Natural killer cell treated with Interleukin-12 subunit alpha and Interleukin-12 subunit beta and Interleukin-15 and Interleukin-18, amount 100 ng/mL, for 72 hours (primary cell): Measurements from ENCODE around the gene CDK11B. TPM values are rescaled to one million over a fixed set of nuclear protein-coding genes. Genes with fewer than 3 reads are reported as not detected.
"Not testable (repeated sequence)": the region's sequence is repeated elsewhere in the genome, so short reads cannot be mapped to it uniquely, and the experiment has no call there.

Source experiments
- ATAC-seq, 2 donors: fragments of 150-1000 bp; cut with Tn5 transposase in 1 of 2; sonication (Bioruptor Pico), chemical (Tn5 transposase) in 1 of 2; 2 replicates each; pipeline ENCODE4 v1.10.0; 2021
- DNase-seq: peaks from one replicate; pipeline ENCODE4 v3.0.0; 2022; ENCODE audit warnings: low spot score
- H3K27ac Mint-ChIP-seq, 2 donors: 1 replicate in 1 of 2; 2 replicates in 1 of 2; pipeline ENCODE4 v1.8.0; 2022; ENCODE audit warnings: mixed read lengths in 2 of 2, mild to moderate bottlenecking in 1 of 2, moderate library complexity in 1 of 2
- H3K27me3 Mint-ChIP-seq, 2 donors: 1 replicate in 1 of 2; 2 replicates in 1 of 2; pipeline ENCODE4 v1.8.0; 2022; ENCODE audit warnings: mixed read lengths in 2 of 2
- H3K36me3 Mint-ChIP-seq: one replicate; pipeline ENCODE4 v1.8.0; 2022; ENCODE audit warnings: mixed read lengths
- H3K4me1 Mint-ChIP-seq, 2 donors: 1 replicate in 1 of 2; 2 replicates in 1 of 2; pipeline ENCODE4 v1.8.0; 2022; ENCODE audit warnings: low read depth in 2 of 2, mixed read lengths in 2 of 2, mild to moderate bottlenecking in 1 of 2
- H3K4me3 Mint-ChIP-seq: one replicate; pipeline ENCODE4 v1.8.0; 2022; ENCODE audit warnings: mixed read lengths
- H3K9me3 Mint-ChIP-seq: 2 replicates; pipeline ENCODE4 v1.8.0; 2022; ENCODE audit warnings: mixed read lengths
- total RNA-seq, 2 donors: library from RNA; stranded (reverse); gene quantifications; one replicate each; pipeline ENCODE4 v1.2.3, GENCODE V29; 2022

The CDK11B gene
- total RNA-seq: 10 to 100 TPM; 37.2 to 51.7 TPM

- Mint-ChIP-seq H3K27ac (peak within 1 kb of the TSS; percentile 95 to 100), H3K4me3 (peak within 1 kb of the TSS; percentile 89)
- not testable (repeated sequence) for H3K9me3 Mint-ChIP-seq, H3K27me3 Mint-ChIP-seq, H3K4me1 Mint-ChIP-seq, H3K36me3 Mint-ChIP-seq
- peak; percentile 95 for DNase-seq
- peak; percentile 97 to 98 for ATAC-seq
Observed at GRCh38 chr1:1658583-1659549, at the start of gene CDK11B. TSS of gene CDK11B (minus strand) at chr1:1659004. CDS start at chr1:1657485, 1,519 bp downstream.

GRCh38 chr1:1707897-1708296 lies 49.1 kb upstream of the CDK11B start:
- DNase-seq, H3K27ac Mint-ChIP-seq, H3K27me3 Mint-ChIP-seq, H3K4me1 Mint-ChIP-seq, H3K9me3 Mint-ChIP-seq, H3K36me3 Mint-ChIP-seq, H3K4me3 Mint-ChIP-seq: not testable (repeated sequence)
- ATAC-seq: peak in 1 of 2 donors; percentile 24

GRCh38 chr1:1707241-1707640 lies 48.4 kb upstream of the CDK11B start:
- H3K27me3 Mint-ChIP-seq, ATAC-seq, H3K27ac Mint-ChIP-seq, H3K36me3 Mint-ChIP-seq, H3K4me3 Mint-ChIP-seq, DNase-seq, H3K9me3 Mint-ChIP-seq, H3K4me1 Mint-ChIP-seq: not testable (repeated sequence)

GRCh38 chr1:1705623-1706022 lies 46.8 kb upstream of the CDK11B start:
- H3K4me1 Mint-ChIP-seq, H3K27me3 Mint-ChIP-seq, DNase-seq, ATAC-seq, H3K4me3 Mint-ChIP-seq, H3K9me3 Mint-ChIP-seq, H3K36me3 Mint-ChIP-seq, H3K27ac Mint-ChIP-seq: not testable (repeated sequence)

GRCh38 chr1:1704284-1704957 lies 45.6 kb upstream of the CDK11B start:
- not testable (repeated sequence) for H3K4me3 Mint-ChIP-seq, H3K36me3 Mint-ChIP-seq, H3K4me1 Mint-ChIP-seq, ATAC-seq, H3K27me3 Mint-ChIP-seq, H3K9me3 Mint-ChIP-seq, H3K27ac Mint-ChIP-seq
- DNase-seq: peak; percentile 44

GRCh38 chr1:1703796-1704195 lies 45.0 kb upstream of the CDK11B start:
- peak; percentile 46 for DNase-seq
- Mint-ChIP-seq H3K9me3 (no peaks in the 10 kb centered on the region), H3K4me1 (no peaks in the 10 kb centered on the region), H3K36me3 (no peaks in the 10 kb centered on the region), H3K27me3 (no peaks in the 10 kb centered on the region), H3K4me3 (no peak overlapping the region), H3K27ac (no peak overlapping the region)
- ATAC-seq: no peak

- H3K4me3 Mint-ChIP-seq, H3K27ac Mint-ChIP-seq, H3K4me1 Mint-ChIP-seq, H3K9me3 Mint-ChIP-seq, ATAC-seq, DNase-seq, H3K36me3 Mint-ChIP-seq, H3K27me3 Mint-ChIP-seq: not testable (repeated sequence)
Observed at GRCh38 chr1:1702506-1702905, 43.7 kb upstream of the CDK11B start.

- not testable (repeated sequence) for H3K4me1 Mint-ChIP-seq, H3K27ac Mint-ChIP-seq, ATAC-seq, DNase-seq, H3K4me3 Mint-ChIP-seq, H3K27me3 Mint-ChIP-seq, H3K9me3 Mint-ChIP-seq, H3K36me3 Mint-ChIP-seq
Observed at GRCh38 chr1:1700557-1700956, 41.8 kb upstream of the CDK11B start.

GRCh38 chr1:1700067-1700466 lies 41.3 kb upstream of the CDK11B start:
- H3K4me1 Mint-ChIP-seq, H3K36me3 Mint-ChIP-seq, H3K27me3 Mint-ChIP-seq, H3K9me3 Mint-ChIP-seq, H3K27ac Mint-ChIP-seq, DNase-seq, H3K4me3 Mint-ChIP-seq: not testable (repeated sequence)
- peak; percentile 19 to 22 for ATAC-seq

GRCh38 chr1:1699061-1699460 lies 40.3 kb upstream of the CDK11B start:
- not testable (repeated sequence) for H3K36me3 Mint-ChIP-seq, ATAC-seq, H3K27ac Mint-ChIP-seq, H3K4me1 Mint-ChIP-seq, H3K27me3 Mint-ChIP-seq, H3K4me3 Mint-ChIP-seq, H3K9me3 Mint-ChIP-seq
- peak; percentile 56 for DNase-seq

- not testable (repeated sequence) for ATAC-seq, H3K27ac Mint-ChIP-seq, H3K4me1 Mint-ChIP-seq, H3K27me3 Mint-ChIP-seq, H3K9me3 Mint-ChIP-seq, H3K36me3 Mint-ChIP-seq, H3K4me3 Mint-ChIP-seq
- DNase-seq: peak; percentile 39
Observed at GRCh38 chr1:1697358-1698183, 38.8 kb upstream of the CDK11B start.

GRCh38 chr1:1696431-1697357 lies 37.9 kb upstream of the CDK11B start:
- H3K27me3 Mint-ChIP-seq, DNase-seq, H3K4me3 Mint-ChIP-seq, H3K27ac Mint-ChIP-seq, H3K4me1 Mint-ChIP-seq, ATAC-seq, H3K9me3 Mint-ChIP-seq, H3K36me3 Mint-ChIP-seq: not testable (repeated sequence)
